ENCODE results near the gene MLYCD.

MLYCD gene

GRCh38 chr16:83963277-83964119 is 64.6 kb downstream of the MLYCD start:
- no peak for TF ChIP-seq CTCF (IDR thresholded peaks at IDR 0.05; ENCODE audit: low read length)
- TF ChIP-seq EZH2 (optimal IDR thresholded peaks at IDR 0.05; ENCODE audit: low read depth, low read length) = no peak
- TF ChIP-seq EZH2phosphoT487 (IDR thresholded peaks at IDR 0.05; ENCODE audit: low read length) = no peak
- H3K9ac ChIP-seq (ENCODE audit: low read length) = no peak overlapping the region
- no peaks in the 10 kb centered on the region for H3K79me2 ChIP-seq (ENCODE audit: low read length)
- no peak overlapping the region for H3K27ac ChIP-seq (ENCODE audit: low read length)
- no peak overlapping the region for H3K4me3 ChIP-seq (ENCODE audit: low read length)
- no peak overlapping the region for H2AFZ ChIP-seq (ENCODE audit: low read length)
- no peak overlapping the region for H3K4me2 ChIP-seq (ENCODE audit: low read depth, low read length)
- H3K4me1 ChIP-seq (ENCODE audit: low read length) = no peaks in the 10 kb centered on the region
- H3K36me3 ChIP-seq (replicated peaks; ENCODE audit: insufficient read depth, low read length) = no peaks in the 10 kb centered on the region
- DNase-seq = no peak
- no peaks in the 10 kb centered on the region for H4K20me1 ChIP-seq (ENCODE audit: insufficient read depth, low read length)
- no peaks in the 10 kb centered on the region for H3K9me2 ChIP-seq (replicated peaks; ENCODE audit: insufficient read depth, low read length)
- no peaks in the 10 kb centered on the region for H3K27me3 ChIP-seq (replicated peaks; ENCODE audit: insufficient read depth, low read length)
- H3F3A ChIP-seq (ENCODE audit: insufficient read depth, low read length) = no peaks in the 10 kb centered on the region
- no peaks in the 10 kb centered on the region for H3K9me3 ChIP-seq (replicated peaks; ENCODE audit: insufficient read depth, low read length)

GRCh38 chr16:83964684-83965443 is 65.9 kb downstream of the MLYCD start:
- no peak overlapping the region for H3K9ac ChIP-seq (ENCODE audit: low read length)
- H4K20me1 ChIP-seq (ENCODE audit: insufficient read depth, low read length) = no peaks in the 10 kb centered on the region
- H3F3A ChIP-seq (ENCODE audit: insufficient read depth, low read length) = no peaks in the 10 kb centered on the region
- no peaks in the 10 kb centered on the region for H3K9me3 ChIP-seq (replicated peaks; ENCODE audit: insufficient read depth, low read length)
- no peak overlapping the region for H3K4me2 ChIP-seq (ENCODE audit: low read depth, low read length)
- H3K79me2 ChIP-seq (ENCODE audit: low read length) = no peaks in the 10 kb centered on the region
- H2AFZ ChIP-seq (ENCODE audit: low read length) = no peak overlapping the region
- no peak for DNase-seq
- TF ChIP-seq EZH2 (optimal IDR thresholded peaks at IDR 0.05; ENCODE audit: low read depth, low read length) = no peak
- no peak for TF ChIP-seq CTCF (IDR thresholded peaks at IDR 0.05; ENCODE audit: low read length)
- TF ChIP-seq EZH2phosphoT487 (IDR thresholded peaks at IDR 0.05; ENCODE audit: low read length) = no peak
- H3K27me3 ChIP-seq (replicated peaks; ENCODE audit: insufficient read depth, low read length) = no peaks in the 10 kb centered on the region; the same call in 1 of the 2 replicates
- H3K27ac ChIP-seq (ENCODE audit: low read length) = no peak overlapping the region
- H3K9me2 ChIP-seq (replicated peaks; ENCODE audit: insufficient read depth, low read length) = no peaks in the 10 kb centered on the region
- H3K36me3 ChIP-seq (replicated peaks; ENCODE audit: insufficient read depth, low read length) = no peaks in the 10 kb centered on the region
- no peaks in the 10 kb centered on the region for H3K4me1 ChIP-seq (ENCODE audit: low read length)
- no peak overlapping the region for H3K4me3 ChIP-seq (ENCODE audit: low read length)

DNA sequence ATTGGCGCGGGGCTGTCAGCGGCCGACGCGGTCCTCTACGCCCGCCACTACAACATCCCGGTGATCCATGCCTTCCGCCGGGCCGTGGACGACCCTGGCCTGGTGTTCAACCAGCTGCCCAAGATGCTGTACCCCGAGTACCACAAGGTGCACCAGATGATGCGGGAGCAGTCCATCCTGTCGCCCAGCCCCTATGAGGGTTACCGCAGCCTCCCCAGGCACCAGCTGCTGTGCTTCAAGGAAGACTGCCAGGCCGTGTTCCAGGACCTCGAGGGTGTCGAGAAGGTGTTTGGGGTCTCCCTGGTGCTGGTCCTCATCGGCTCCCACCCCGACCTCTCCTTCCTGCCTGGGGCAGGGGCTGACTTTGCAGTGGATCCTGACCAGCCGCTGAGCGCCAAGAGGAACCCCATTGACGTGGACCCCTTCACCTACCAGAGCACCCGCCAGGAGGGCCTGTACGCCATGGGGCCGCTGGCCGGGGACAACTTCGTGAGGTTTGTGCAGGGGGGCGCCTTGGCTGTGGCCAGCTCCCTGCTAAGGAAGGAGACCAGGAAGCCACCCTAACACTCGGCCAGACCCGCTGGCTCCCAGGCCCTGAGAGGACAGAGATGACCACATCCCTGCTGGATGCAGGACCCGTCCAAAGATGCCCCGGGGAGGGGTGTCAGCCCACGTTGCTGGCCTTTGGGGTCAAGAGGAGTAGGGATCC is 66.7 kb downstream of the MLYCD start:
- Histone ChIP-seq H3F3A (ENCODE audit: insufficient read depth, low read length) (no peaks in the 10 kb centered on the region), H3K9ac (ENCODE audit: low read length) (no peak overlapping the region), H3K9me3 (replicated peaks; ENCODE audit: insufficient read depth, low read length) (no peaks in the 10 kb centered on the region), H3K27me3 (replicated peaks; ENCODE audit: insufficient read depth, low read length) (no peaks in the 10 kb centered on the region; the same call in 1 of the 2 replicates), H3K4me1 (ENCODE audit: low read length) (no peaks in the 10 kb centered on the region), H3K4me2 (ENCODE audit: low read depth, low read length) (no peak overlapping the region), H3K36me3 (replicated peaks; ENCODE audit: insufficient read depth, low read length) (no peaks in the 10 kb centered on the region), H2AFZ (ENCODE audit: low read length) (no peak overlapping the region), H3K9me2 (replicated peaks; ENCODE audit: insufficient read depth, low read length) (no peaks in the 10 kb centered on the region), H4K20me1 (ENCODE audit: insufficient read depth, low read length) (no peaks in the 10 kb centered on the region), H3K4me3 (ENCODE audit: low read length) (no peak overlapping the region), H3K79me2 (ENCODE audit: low read length) (no peaks in the 10 kb centered on the region), H3K27ac (ENCODE audit: low read length) (no peak overlapping the region)
- DNase-seq = no peak
- no peak for TF ChIP-seq EZH2 (optimal IDR thresholded peaks at IDR 0.05; ENCODE audit: low read depth, low read length)
- TF ChIP-seq CTCF (IDR thresholded peaks at IDR 0.05; ENCODE audit: low read length) = no peak
- no peak for TF ChIP-seq EZH2phosphoT487 (IDR thresholded peaks at IDR 0.05; ENCODE audit: low read length)

Measured in MM.1S (cell line).